Natural killer cell (primary cell): ENCODE measurements around the gene ADH1C. TPM values are rescaled to one million over a fixed set of nuclear protein-coding genes. Genes with fewer than 3 reads are reported as not detected.
"Not testable (repeated sequence)": the region's sequence is repeated elsewhere in the genome, so short reads cannot be mapped to it uniquely, and the experiment has no call there.

Source experiments
- ATAC-seq, 3 donors: fragments of 150-1000 bp in 2 of 3; fragments of 200-7000 bp in 1 of 3; cut with Tn5 transposase; 1 replicate in 1 of 3; 2 replicates in 2 of 3; pipeline ENCODE4 v1.10.0; 2021; ENCODE audit warnings: mild to moderate bottlenecking in 2 of 3, moderate library complexity in 2 of 3
- DNase-seq, 2 donors: peaks; one replicate each; pipeline versions ENCODE4 v3.0.0 to v3.0.0-alpha.2; 2013 to 2021; ENCODE audit warnings: mixed read lengths in 1 of 2
- H3K27ac ChIP-seq: one replicate; pipeline ENCODE4 v1.5.1; 2013; ENCODE audit warnings: mild to moderate bottlenecking, low read length
- H3K27me3 ChIP-seq: one replicate; pipeline ENCODE4 v1.6.1; 2013; ENCODE audit warnings: low read length; ENCODE audit not compliant: control insufficient read depth, insufficient read depth
- H3K36me3 ChIP-seq: one replicate; pipeline ENCODE4 v1.6.1; 2013; ENCODE audit warnings: low read length; ENCODE audit not compliant: control insufficient read depth, insufficient read depth
- H3K4me1 ChIP-seq: one replicate; pipeline ENCODE4 v1.6.1; 2013; ENCODE audit warnings: low read length; ENCODE audit not compliant: control insufficient read depth, insufficient read depth
- H3K4me3 ChIP-seq: one replicate; pipeline ENCODE4 v1.5.1; 2013; ENCODE audit warnings: low read length
- H3K9me3 ChIP-seq: one replicate; pipeline ENCODE4 v1.6.1; 2013; ENCODE audit warnings: low read length; ENCODE audit not compliant: control insufficient read depth, insufficient read depth
- H3K27ac Mint-ChIP-seq, 2 donors: one replicate each; pipeline ENCODE4 v1.8.0; 2022; ENCODE audit warnings: mild to moderate bottlenecking in 2 of 2, mixed read lengths in 2 of 2, moderate library complexity in 1 of 2
- H3K27me3 Mint-ChIP-seq, 2 donors: one replicate each; pipeline ENCODE4 v1.8.0; 2022; ENCODE audit warnings: low read depth in 2 of 2, mixed read lengths in 2 of 2
- H3K36me3 Mint-ChIP-seq: one replicate; pipeline ENCODE4 v1.8.0; 2022; ENCODE audit warnings: mixed read lengths
- H3K4me1 Mint-ChIP-seq, 2 donors: one replicate each; pipeline ENCODE4 v1.8.0; 2022; ENCODE audit warnings: mixed read lengths in 2 of 2
- H3K4me3 Mint-ChIP-seq: one replicate; pipeline ENCODE4 v1.8.0; 2022; ENCODE audit warnings: mild to moderate bottlenecking, moderate library complexity, mixed read lengths
- H3K9me3 Mint-ChIP-seq, 2 donors: one replicate each; pipeline ENCODE4 v1.8.0; 2022; ENCODE audit warnings: mixed read lengths in 2 of 2
- WGBS: methylation state at CpG from one replicate; pipeline ENCODE4 v1.1.7; 2013; ENCODE audit warnings: missing lambda C conversion rate; ENCODE audit not compliant: insufficient coverage; 5-methylcytosine and 5-hydroxymethylcytosine counted together
- intact Hi-C: fragments of 100-400 bp; cut with micrococcal nuclease; formaldehyde crosslinking; loops from one replicate; pipeline ENCODE4 v1.14.2; 2022
- total RNA-seq, 4 donors: library from RNA; stranded (reverse); fragments of 120-200 nt in 1 of 4; gene quantifications; one replicate each; pipeline versions ENCODE4 v1.2.3 to v1.2.4, GENCODE V29; 2013 to 2022
- TF ChIP-seq, protein P1 (sequence below): fragments of 200-600 bp; IDR thresholded peaks from one replicate; pipeline ENCODE4 v1.8.0; 2022; ENCODE audit warnings: antibody characterized with exemption

The ADH1C gene
- total RNA-seq, 3 donors from 2014 or later (not counting 1 experiment from before 2014, with no cell fraction given): not detected

DNA sequence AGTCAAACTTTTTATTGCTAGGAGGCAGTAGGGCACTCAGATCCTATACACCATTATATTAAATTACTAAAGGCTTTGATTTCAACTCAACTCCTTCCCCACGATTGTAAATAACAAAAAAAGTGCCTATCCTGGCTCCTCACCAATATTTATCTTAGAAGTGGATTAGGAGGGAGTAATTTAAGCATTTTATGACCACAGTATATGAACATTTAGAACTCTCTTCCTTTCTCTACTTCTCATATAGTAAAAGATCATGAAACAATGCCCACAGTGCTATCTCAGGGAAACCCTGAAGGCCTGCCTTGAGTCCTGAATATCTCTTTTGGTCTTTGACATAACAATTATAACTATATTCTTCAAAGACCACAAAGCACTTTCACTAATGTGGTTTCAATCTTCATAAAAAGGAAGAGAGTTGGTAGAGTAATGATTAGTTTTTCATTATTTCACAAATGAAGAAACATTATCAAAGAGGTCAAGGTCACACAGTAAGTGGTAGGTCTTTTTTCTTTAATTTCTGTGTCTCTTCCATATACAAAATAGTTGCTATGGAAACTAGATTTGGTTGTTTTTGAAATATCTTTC lies 29.1 kb upstream of the ADH1C start:
- Histone ChIP-seq H3K9me3 (no peaks in the 10 kb centered on the region), H3K27me3 (peaks cover 2% of the 10 kb centered on the region), H3K36me3 (no peaks in the 10 kb centered on the region), H3K27ac (no peak overlapping the region), H3K4me1 (no peaks in the 10 kb centered on the region), H3K4me3 (no peak overlapping the region)
- no peak for DNase-seq
- H3K4me1 Mint-ChIP-seq: no peaks in the 10 kb centered on the region
- WGBS: no CpG with 5 or more reads among the region's 1 CpG
- no peak for ATAC-seq
- H3K9me3 Mint-ChIP-seq: no peaks in the 10 kb centered on the region
- TF ChIP-seq, protein P1, sequence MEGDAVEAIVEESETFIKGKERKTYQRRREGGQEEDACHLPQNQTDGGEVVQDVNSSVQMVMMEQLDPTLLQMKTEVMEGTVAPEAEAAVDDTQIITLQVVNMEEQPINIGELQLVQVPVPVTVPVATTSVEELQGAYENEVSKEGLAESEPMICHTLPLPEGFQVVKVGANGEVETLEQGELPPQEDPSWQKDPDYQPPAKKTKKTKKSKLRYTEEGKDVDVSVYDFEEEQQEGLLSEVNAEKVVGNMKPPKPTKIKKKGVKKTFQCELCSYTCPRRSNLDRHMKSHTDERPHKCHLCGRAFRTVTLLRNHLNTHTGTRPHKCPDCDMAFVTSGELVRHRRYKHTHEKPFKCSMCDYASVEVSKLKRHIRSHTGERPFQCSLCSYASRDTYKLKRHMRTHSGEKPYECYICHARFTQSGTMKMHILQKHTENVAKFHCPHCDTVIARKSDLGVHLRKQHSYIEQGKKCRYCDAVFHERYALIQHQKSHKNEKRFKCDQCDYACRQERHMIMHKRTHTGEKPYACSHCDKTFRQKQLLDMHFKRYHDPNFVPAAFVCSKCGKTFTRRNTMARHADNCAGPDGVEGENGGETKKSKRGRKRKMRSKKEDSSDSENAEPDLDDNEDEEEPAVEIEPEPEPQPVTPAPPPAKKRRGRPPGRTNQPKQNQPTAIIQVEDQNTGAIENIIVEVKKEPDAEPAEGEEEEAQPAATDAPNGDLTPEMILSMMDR: no peak
- peaks cover 2 to 8% of the 10 kb centered on the region in 2 donors for H3K27me3 Mint-ChIP-seq
- no peak overlapping the region for H3K4me3 Mint-ChIP-seq
- H3K36me3 Mint-ChIP-seq: no peaks in the 10 kb centered on the region
- intact Hi-C loops: no loop called here
- no peak overlapping the region for H3K27ac Mint-ChIP-seq

DNA sequence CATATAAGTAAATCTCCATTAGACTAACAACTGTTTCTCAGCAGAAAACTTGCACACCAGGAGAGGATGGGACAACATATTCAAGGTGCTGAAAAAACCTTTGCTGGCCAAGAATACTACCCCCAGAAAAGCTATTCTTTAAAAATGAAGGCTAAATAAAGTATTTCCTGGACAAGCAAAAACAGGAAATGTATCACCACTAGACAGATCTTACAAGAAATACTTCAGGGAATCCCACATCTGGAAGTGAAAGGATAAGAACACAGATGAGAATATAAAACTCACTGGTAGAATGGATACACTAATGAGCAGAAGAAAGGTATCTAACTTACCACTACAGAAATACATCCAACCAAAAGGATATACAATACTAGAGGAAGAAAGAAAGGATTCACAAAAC lies 27.0 kb upstream of the ADH1C start:
- H3K27me3 Mint-ChIP-seq: peaks cover 2 to 8% of the 10 kb centered on the region in 2 donors
- intact Hi-C loops: no loop called here
- no peak overlapping the region for H3K27ac Mint-ChIP-seq
- Histone ChIP-seq H3K27me3 (peaks cover 2% of the 10 kb centered on the region), H3K9me3 (peaks cover 4% of the 10 kb centered on the region), H3K4me1 (no peaks in the 10 kb centered on the region), H3K4me3 (no peak overlapping the region), H3K27ac (no peak overlapping the region), H3K36me3 (no peaks in the 10 kb centered on the region)
- peaks cover 2 to 5% of the 10 kb centered on the region in 2 donors for H3K9me3 Mint-ChIP-seq
- no peak overlapping the region for H3K4me3 Mint-ChIP-seq
- TF ChIP-seq, protein P1: no peak
- ATAC-seq (no peak), DNase-seq (no peak)
- peaks cover 17% of the 10 kb centered on the region for H3K36me3 Mint-ChIP-seq
- no peaks in the 10 kb centered on the region for H3K4me1 Mint-ChIP-seq

DNA sequence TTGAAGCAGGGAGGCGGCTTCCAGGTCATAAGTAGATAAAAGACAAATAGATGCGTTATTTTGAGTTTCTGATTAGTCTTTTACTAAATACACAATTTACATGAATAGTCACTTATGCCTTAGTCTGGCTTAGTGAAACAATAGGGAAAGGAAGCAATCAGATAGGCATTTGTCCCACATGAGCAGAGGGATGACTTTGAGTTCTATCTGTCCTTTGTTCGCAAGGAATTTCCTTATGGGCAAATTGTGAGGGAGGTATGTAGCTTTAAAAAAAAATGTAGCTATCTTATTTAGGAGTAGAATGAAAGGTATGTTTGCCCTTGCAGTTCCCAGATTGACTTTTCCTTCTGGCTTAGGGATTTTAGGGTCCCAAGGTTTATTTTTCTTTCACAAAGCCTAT lies 26.3 kb upstream of the ADH1C start:
- intact Hi-C loops: no loop called here
- Histone ChIP-seq H3K36me3 (no peaks in the 10 kb centered on the region), H3K27me3 (peaks cover 2% of the 10 kb centered on the region), H3K9me3 (peaks cover 4% of the 10 kb centered on the region), H3K4me3 (no peak overlapping the region), H3K4me1 (no peaks in the 10 kb centered on the region), H3K27ac (no peak overlapping the region)
- peaks cover 2 to 5% of the 10 kb centered on the region in 2 donors for H3K9me3 Mint-ChIP-seq
- TF ChIP-seq, protein P1: no peak
- no peak overlapping the region for H3K4me3 Mint-ChIP-seq
- H3K4me1 Mint-ChIP-seq: no peaks in the 10 kb centered on the region
- peaks cover 17% of the 10 kb centered on the region for H3K36me3 Mint-ChIP-seq
- DNase-seq: no peak
- ATAC-seq: no peak
- no peak overlapping the region for H3K27ac Mint-ChIP-seq
- 100% methylated on average over 2 of the region's 3 CpGs for WGBS
- peaks cover 2 to 8% of the 10 kb centered on the region in 2 donors for H3K27me3 Mint-ChIP-seq

DNA sequence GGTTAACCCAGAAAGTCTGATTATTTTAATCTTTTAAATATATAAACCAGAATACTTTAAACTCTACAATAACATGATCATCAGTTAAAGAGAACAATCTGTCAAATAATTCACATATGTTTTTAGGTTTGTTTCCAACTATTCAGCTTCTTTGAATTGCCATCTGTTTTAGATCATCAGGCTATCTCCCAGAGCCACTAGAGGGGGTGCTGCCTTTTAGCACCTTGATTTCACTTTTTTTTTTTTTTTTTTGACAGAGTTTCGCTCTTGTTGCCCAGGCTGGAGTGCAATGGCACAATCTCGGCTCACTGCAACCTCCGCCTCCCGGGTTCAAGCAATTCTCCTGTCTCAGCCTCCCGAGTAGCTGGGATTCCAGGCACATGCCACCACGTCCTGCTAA lies 24.8 kb upstream of the ADH1C start:
- H3K36me3 ChIP-seq, H3K27ac Mint-ChIP-seq, H3K4me3 Mint-ChIP-seq, H3K27me3 ChIP-seq, DNase-seq, H3K4me1 Mint-ChIP-seq, H3K4me1 ChIP-seq, ATAC-seq, H3K9me3 ChIP-seq, H3K9me3 Mint-ChIP-seq, H3K4me3 ChIP-seq, H3K27ac ChIP-seq, H3K27me3 Mint-ChIP-seq, intact Hi-C loops: not testable (repeated sequence)
- WGBS: 86% methylated on average over 5 of the region's 6 CpGs
- peaks cover 17% of the 10 kb centered on the region for H3K36me3 Mint-ChIP-seq

DNA sequence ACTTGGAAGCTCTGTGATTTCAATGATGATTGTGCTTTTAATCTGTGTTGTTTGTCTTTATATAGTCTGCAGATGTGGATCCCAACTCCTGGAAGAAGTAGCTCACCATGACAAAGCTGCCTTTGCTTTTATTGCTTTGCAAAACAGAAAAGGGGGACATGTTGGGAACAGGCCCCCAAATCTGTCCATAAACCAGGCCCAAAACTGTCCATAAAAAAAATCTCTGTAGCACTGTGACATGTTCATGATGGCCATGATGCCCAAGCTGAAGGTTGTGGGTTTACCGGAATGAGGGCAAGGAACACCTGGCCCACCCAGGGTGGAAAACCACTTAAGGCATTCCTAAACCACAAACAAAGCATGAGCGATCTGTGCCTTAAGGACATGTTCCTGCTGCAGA lies 19.9 kb upstream of the ADH1C start:
- H3K9me3 Mint-ChIP-seq, H3K36me3 ChIP-seq, H3K4me1 ChIP-seq, H3K27me3 ChIP-seq, DNase-seq, H3K4me3 ChIP-seq, intact Hi-C loops, H3K27me3 Mint-ChIP-seq, H3K27ac Mint-ChIP-seq, H3K27ac ChIP-seq, H3K9me3 ChIP-seq, ATAC-seq, H3K4me3 Mint-ChIP-seq, H3K4me1 Mint-ChIP-seq: not testable (repeated sequence)
- 94% methylated on average over 2 of the region's 2 CpGs for WGBS
- peaks cover 17% of the 10 kb centered on the region for H3K36me3 Mint-ChIP-seq

DNA sequence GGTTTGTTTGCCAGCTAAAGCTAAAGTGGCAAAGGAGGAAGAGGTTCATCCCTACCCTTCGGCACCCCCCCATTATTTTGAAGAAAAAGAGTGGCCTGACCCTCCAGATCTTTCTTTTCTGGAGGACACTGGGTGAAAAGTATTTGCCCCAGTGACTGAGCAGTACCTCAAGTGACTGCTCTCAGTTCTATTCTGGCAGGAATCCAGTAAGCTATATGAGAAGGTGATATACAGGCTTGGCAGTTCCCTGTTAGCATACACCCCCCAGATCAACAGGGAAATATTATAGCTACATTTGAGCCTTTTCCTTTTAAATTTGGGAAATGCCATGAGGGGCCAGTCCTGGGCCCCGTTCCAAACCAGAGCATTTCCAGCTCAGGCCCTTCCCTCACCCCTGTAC lies 15.3 kb upstream of the ADH1C start:
- H3K4me3 Mint-ChIP-seq, H3K27me3 Mint-ChIP-seq, H3K27ac Mint-ChIP-seq, H3K27ac ChIP-seq, H3K9me3 ChIP-seq, ATAC-seq, H3K27me3 ChIP-seq, H3K36me3 ChIP-seq, intact Hi-C loops, H3K36me3 Mint-ChIP-seq, H3K9me3 Mint-ChIP-seq, H3K4me1 Mint-ChIP-seq, DNase-seq, H3K4me3 ChIP-seq, H3K4me1 ChIP-seq: not testable (repeated sequence)
- WGBS: 85% methylated on average over 1 of the region's 2 CpGs
